Memory B cell (primary cell): Measurements from ENCODE around the gene TSHZ2.
"Not testable (repeated sequence)": the region's sequence is repeated elsewhere in the genome, so short reads cannot be mapped to it uniquely, and the experiment has no call there.

ENCODE experiments used
- ATAC-seq: fragments of 150-1000 bp; cut with Tn5 transposase; 2 replicates; pipeline ENCODE4 v1.10.0; 2021; ENCODE audit warnings: low read depth, mild to moderate bottlenecking, moderate library complexity
- DNase-seq, 2 donors: peaks; one replicate each; pipeline ENCODE4 v3.0.0; 2022; ENCODE audit warnings: low spot score in 2 of 2
- H3K27ac Mint-ChIP-seq: one replicate; pipeline ENCODE4 v1.8.0; 2022; ENCODE audit warnings: mild to moderate bottlenecking, moderate library complexity, mixed read lengths
- H3K27me3 Mint-ChIP-seq: one replicate; pipeline ENCODE4 v1.8.0; 2022; ENCODE audit warnings: mixed read lengths
- H3K36me3 Mint-ChIP-seq: one replicate; pipeline ENCODE4 v1.8.0; 2022; ENCODE audit warnings: mild to moderate bottlenecking, mixed read lengths
- H3K4me1 Mint-ChIP-seq: one replicate; pipeline ENCODE4 v1.8.0; 2022; ENCODE audit warnings: mixed read lengths
- H3K4me3 Mint-ChIP-seq: one replicate; pipeline ENCODE4 v1.8.0; 2022; ENCODE audit warnings: mild to moderate bottlenecking, moderate library complexity, mixed read lengths
- H3K9me3 Mint-ChIP-seq: one replicate; pipeline ENCODE4 v1.8.0; 2022; ENCODE audit warnings: mixed read lengths

TSHZ2 gene

GRCh38 chr20:53088786-53089185, 116.6 kb downstream of the TSHZ2 start:
- no peak overlapping the region for H3K4me3 Mint-ChIP-seq
- H3K27ac Mint-ChIP-seq = no peak overlapping the region
- H3K4me1 Mint-ChIP-seq = peaks cover 5% of the 10 kb centered on the region
- no peaks in the 10 kb centered on the region for H3K9me3 Mint-ChIP-seq
- ATAC-seq (no peak), DNase-seq (no peak)
- H3K27me3 Mint-ChIP-seq = no peaks in the 10 kb centered on the region
- no peaks in the 10 kb centered on the region for H3K36me3 Mint-ChIP-seq

GRCh38 chr20:53089851-53090250, 117.7 kb downstream of the TSHZ2 start:
- not testable (repeated sequence) for H3K4me3 Mint-ChIP-seq, H3K9me3 Mint-ChIP-seq, H3K27ac Mint-ChIP-seq, H3K4me1 Mint-ChIP-seq, H3K27me3 Mint-ChIP-seq, H3K36me3 Mint-ChIP-seq, ATAC-seq, DNase-seq

GRCh38 chr20:53091789-53092188, 119.6 kb downstream of the TSHZ2 start:
- Mint-ChIP-seq H3K4me3 (no peak overlapping the region), H3K4me1 (no peaks in the 10 kb centered on the region), H3K9me3 (no peaks in the 10 kb centered on the region), H3K27ac (no peak overlapping the region), H3K27me3 (no peaks in the 10 kb centered on the region), H3K36me3 (no peaks in the 10 kb centered on the region)
- no peak for ATAC-seq
- no peak for DNase-seq

GRCh38 chr20:53092772-53093300, 120.7 kb downstream of the TSHZ2 start:
- Mint-ChIP-seq H3K27ac (no peak overlapping the region), H3K27me3 (no peaks in the 10 kb centered on the region), H3K9me3 (no peaks in the 10 kb centered on the region), H3K4me1 (no peaks in the 10 kb centered on the region), H3K36me3 (no peaks in the 10 kb centered on the region), H3K4me3 (no peak overlapping the region)
- no peak for DNase-seq
- no peak for ATAC-seq

GRCh38 chr20:53097371-53097770, 125.2 kb downstream of the TSHZ2 start:
- ATAC-seq (no peak), DNase-seq (no peak)
- peaks cover 2% of the 10 kb centered on the region for H3K4me1 Mint-ChIP-seq
- no peaks in the 10 kb centered on the region for H3K27me3 Mint-ChIP-seq
- H3K9me3 Mint-ChIP-seq = no peaks in the 10 kb centered on the region
- no peaks in the 10 kb centered on the region for H3K36me3 Mint-ChIP-seq
- H3K27ac Mint-ChIP-seq = no peak overlapping the region
- no peak overlapping the region for H3K4me3 Mint-ChIP-seq

- H3K36me3 Mint-ChIP-seq = no peaks in the 10 kb centered on the region
- no peak overlapping the region for H3K4me3 Mint-ChIP-seq
- H3K27me3 Mint-ChIP-seq = no peaks in the 10 kb centered on the region
- H3K4me1 Mint-ChIP-seq = peaks cover 2% of the 10 kb centered on the region
- ATAC-seq (no peak), DNase-seq (no peak)
- H3K27ac Mint-ChIP-seq = no peak overlapping the region
- no peaks in the 10 kb centered on the region for H3K9me3 Mint-ChIP-seq
Measured at GRCh38 chr20:53097791-53098190, 125.6 kb downstream of the TSHZ2 start.

GRCh38 chr20:53098621-53099020, 126.5 kb downstream of the TSHZ2 start:
- Mint-ChIP-seq H3K36me3 (no peaks in the 10 kb centered on the region), H3K27me3 (no peaks in the 10 kb centered on the region), H3K9me3 (no peaks in the 10 kb centered on the region), H3K4me1 (peaks cover 8% of the 10 kb centered on the region), H3K27ac (no peak overlapping the region), H3K4me3 (no peak overlapping the region)
- DNase-seq (no peak), ATAC-seq (no peak)

- H3K36me3 Mint-ChIP-seq = no peaks in the 10 kb centered on the region
- H3K9me3 Mint-ChIP-seq = no peaks in the 10 kb centered on the region
- no peak overlapping the region for H3K4me3 Mint-ChIP-seq
- no peak overlapping the region for H3K27ac Mint-ChIP-seq
- ATAC-seq (no peak), DNase-seq (no peak)
- H3K27me3 Mint-ChIP-seq = no peaks in the 10 kb centered on the region
- peaks cover 11% of the 10 kb centered on the region for H3K4me1 Mint-ChIP-seq
Measured at GRCh38 chr20:53099856-53100255, 127.7 kb downstream of the TSHZ2 start.

- H3K27ac Mint-ChIP-seq = no peak overlapping the region
- ATAC-seq (no peak), DNase-seq (no peak)
- H3K9me3 Mint-ChIP-seq = no peaks in the 10 kb centered on the region
- H3K4me3 Mint-ChIP-seq = no peak overlapping the region
- no peaks in the 10 kb centered on the region for H3K27me3 Mint-ChIP-seq
- no peaks in the 10 kb centered on the region for H3K36me3 Mint-ChIP-seq
- peaks cover 11% of the 10 kb centered on the region for H3K4me1 Mint-ChIP-seq
Measured at GRCh38 chr20:53100476-53100911, 128.3 kb downstream of the TSHZ2 start.

- no peak for DNase-seq
- no peak for ATAC-seq
- H3K4me3 Mint-ChIP-seq = no peak overlapping the region
- peaks cover 11% of the 10 kb centered on the region for H3K4me1 Mint-ChIP-seq
- no peaks in the 10 kb centered on the region for H3K36me3 Mint-ChIP-seq
- no peaks in the 10 kb centered on the region for H3K9me3 Mint-ChIP-seq
- H3K27me3 Mint-ChIP-seq = no peaks in the 10 kb centered on the region
- no peak overlapping the region for H3K27ac Mint-ChIP-seq
Measured at GRCh38 chr20:53101992-53102760, 130.0 kb downstream of the TSHZ2 start.

GRCh38 chr20:53103124-53103523, 131.0 kb downstream of the TSHZ2 start:
- peak overlapping the region; percentile 17 for H3K4me3 Mint-ChIP-seq
- H3K27ac Mint-ChIP-seq = peak overlapping the region; percentile 55
- no peaks in the 10 kb centered on the region for H3K36me3 Mint-ChIP-seq
- H3K4me1 Mint-ChIP-seq = peaks cover 11% of the 10 kb centered on the region
- no peaks in the 10 kb centered on the region for H3K9me3 Mint-ChIP-seq
- ATAC-seq (peak; percentile 62), DNase-seq (peak in 1 of 2 donors; percentile 2)
- no peaks in the 10 kb centered on the region for H3K27me3 Mint-ChIP-seq

- Mint-ChIP-seq H3K36me3 (no peaks in the 10 kb centered on the region), H3K27me3 (no peaks in the 10 kb centered on the region), H3K9me3 (no peaks in the 10 kb centered on the region), H3K4me1 (peaks cover 11% of the 10 kb centered on the region), H3K27ac (no peak overlapping the region), H3K4me3 (no peak overlapping the region)
- DNase-seq = no peak
- no peak for ATAC-seq
Measured at GRCh38 chr20:53104884-53105283, 132.7 kb downstream of the TSHZ2 start.

GRCh38 chr20:53116733-53117132, 144.6 kb downstream of the TSHZ2 start:
- ATAC-seq (no peak), DNase-seq (no peak)
- Mint-ChIP-seq H3K36me3 (no peaks in the 10 kb centered on the region), H3K27me3 (peaks cover 7% of the 10 kb centered on the region), H3K9me3 (peaks cover 5% of the 10 kb centered on the region), H3K27ac (no peak overlapping the region), H3K4me1 (no peaks in the 10 kb centered on the region), H3K4me3 (no peak overlapping the region)

GRCh38 chr20:53122853-53123252, 150.7 kb downstream of the TSHZ2 start:
- H3K27me3 Mint-ChIP-seq = peaks cover 3% of the 10 kb centered on the region
- H3K4me3 Mint-ChIP-seq = no peak overlapping the region
- no peaks in the 10 kb centered on the region for H3K36me3 Mint-ChIP-seq
- H3K27ac Mint-ChIP-seq = no peak overlapping the region
- DNase-seq (no peak), ATAC-seq (no peak)
- no peaks in the 10 kb centered on the region for H3K9me3 Mint-ChIP-seq
- H3K4me1 Mint-ChIP-seq = no peaks in the 10 kb centered on the region

- ATAC-seq = no peak
- no peaks in the 10 kb centered on the region for H3K36me3 Mint-ChIP-seq
- H3K4me1 Mint-ChIP-seq = no peaks in the 10 kb centered on the region
- H3K27me3 Mint-ChIP-seq = no peaks in the 10 kb centered on the region
- no peak overlapping the region for H3K27ac Mint-ChIP-seq
- no peaks in the 10 kb centered on the region for H3K9me3 Mint-ChIP-seq
- no peak overlapping the region for H3K4me3 Mint-ChIP-seq
- DNase-seq = no peak
Measured at GRCh38 chr20:53124075-53124551, 152.0 kb downstream of the TSHZ2 start.
